PC-9 (cell line): ENCODE results near the gene LCN10.

Experiments
- CTCF ChIP-seq: fragments of 200-600 bp; sonication (generic); conservative IDR thresholded peaks from 2 replicates; pipeline ENCODE4 v1.6.1; 2017; ENCODE audit warnings: mixed run types, antibody characterized with exemption, mild to moderate bottlenecking, moderate library complexity
- EZH2 ChIP-seq: fragments of 200-600 bp; sonication (generic); IDR thresholded peaks from 2 replicates; pipeline ENCODE4 v1.8.0; 2017; ENCODE audit warnings: antibody characterized with exemption, low read depth

- no peak for TF ChIP-seq CTCF
- TF ChIP-seq EZH2 = no peak; the same call in 1 of the 2 replicates
These were observed 713 bp downstream of the LCN10 start for GRCh38 chr9:136741883-136742571.
